ENCODE data around the gene ZC3H15.

DNA sequence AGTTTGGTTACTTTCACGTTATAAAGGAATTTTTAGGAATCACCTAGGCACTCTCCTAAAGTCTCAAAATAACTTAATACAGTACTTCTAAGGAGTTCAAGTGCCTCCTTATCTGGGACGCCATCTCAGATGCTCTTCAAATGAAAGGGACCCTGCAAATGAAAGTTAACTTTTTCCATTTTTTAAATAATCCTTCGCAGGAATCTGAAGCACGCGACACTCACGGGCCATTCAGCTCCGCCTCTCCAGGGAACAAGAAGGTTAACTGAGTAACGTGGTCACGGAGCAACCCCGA is 537 bp upstream of the ZC3H15 start:
- TF ChIP-seq, protein P1, sequence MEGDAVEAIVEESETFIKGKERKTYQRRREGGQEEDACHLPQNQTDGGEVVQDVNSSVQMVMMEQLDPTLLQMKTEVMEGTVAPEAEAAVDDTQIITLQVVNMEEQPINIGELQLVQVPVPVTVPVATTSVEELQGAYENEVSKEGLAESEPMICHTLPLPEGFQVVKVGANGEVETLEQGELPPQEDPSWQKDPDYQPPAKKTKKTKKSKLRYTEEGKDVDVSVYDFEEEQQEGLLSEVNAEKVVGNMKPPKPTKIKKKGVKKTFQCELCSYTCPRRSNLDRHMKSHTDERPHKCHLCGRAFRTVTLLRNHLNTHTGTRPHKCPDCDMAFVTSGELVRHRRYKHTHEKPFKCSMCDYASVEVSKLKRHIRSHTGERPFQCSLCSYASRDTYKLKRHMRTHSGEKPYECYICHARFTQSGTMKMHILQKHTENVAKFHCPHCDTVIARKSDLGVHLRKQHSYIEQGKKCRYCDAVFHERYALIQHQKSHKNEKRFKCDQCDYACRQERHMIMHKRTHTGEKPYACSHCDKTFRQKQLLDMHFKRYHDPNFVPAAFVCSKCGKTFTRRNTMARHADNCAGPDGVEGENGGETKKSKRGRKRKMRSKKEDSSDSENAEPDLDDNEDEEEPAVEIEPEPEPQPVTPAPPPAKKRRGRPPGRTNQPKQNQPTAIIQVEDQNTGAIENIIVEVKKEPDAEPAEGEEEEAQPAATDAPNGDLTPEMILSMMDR (IDR thresholded peaks at IDR 0.05): no peak
- TF ChIP-seq POLR2A (IDR thresholded peaks at IDR 0.05): no peak
